Stimulated activated naive B cell treated with anti-CD40 and anti-IgM and Interleukin-4, amounts not matched to agents 10 μg/mL and 1 μg/mL and 100 μg/mL, for 72 hours (primary cell): ENCODE measurements around the gene HIKESHI.
A peak's percentile ranks its signal among the peaks of the same experiment; 100 is the strongest.
"Not testable (repeated sequence)": the region's sequence is repeated elsewhere in the genome, so short reads cannot be mapped to it uniquely, and the experiment has no call there.

Source experiments
- ATAC-seq, 2 donors: fragments of 150-1000 bp; cut with Tn5 transposase; replicated peaks; 2 replicates each; pipeline ENCODE4 v1.10.0; 2021; ENCODE audit warnings: moderate library complexity in 1 of 2
- DNase-seq: peaks from one replicate; pipeline ENCODE4 v3.0.0; 2021
- H3K27ac Mint-ChIP-seq: one replicate; pipeline ENCODE4 v1.8.0; 2022; ENCODE audit warnings: mild to moderate bottlenecking, mixed read lengths
- H3K27me3 Mint-ChIP-seq, 2 donors: one replicate each; pipeline ENCODE4 v1.8.0; 2022; ENCODE audit warnings: mixed read lengths in 2 of 2
- H3K36me3 Mint-ChIP-seq, 2 donors: one replicate each; pipeline ENCODE4 v1.8.0; 2022; ENCODE audit warnings: mixed read lengths in 2 of 2, mild to moderate bottlenecking in 1 of 2
- H3K4me1 Mint-ChIP-seq, 2 donors: one replicate each; pipeline ENCODE4 v1.8.0; 2022; ENCODE audit warnings: mixed read lengths in 2 of 2, mild to moderate bottlenecking in 1 of 2
- H3K4me3 Mint-ChIP-seq, 2 donors: one replicate each; pipeline ENCODE4 v1.8.0; 2022; ENCODE audit warnings: mild to moderate bottlenecking in 2 of 2, mixed read lengths in 2 of 2, moderate library complexity in 1 of 2
- H3K9me3 Mint-ChIP-seq, 2 donors: one replicate each; pipeline ENCODE4 v1.8.0; 2022; ENCODE audit warnings: mixed read lengths in 2 of 2, mild to moderate bottlenecking in 1 of 2

HIKESHI gene

GRCh38 chr11:86278226-86278625, 23.8 kb upstream of the HIKESHI start:
- DNase-seq (no peak), ATAC-seq (no peak)
- Mint-ChIP-seq H3K4me3 (no peak overlapping the region), H3K27me3 (no peaks in the 10 kb centered on the region), H3K4me1 (peaks cover 25 to 40% of the 10 kb centered on the region in 2 donors), H3K27ac (no peak overlapping the region), H3K36me3 (peaks cover 49 to 62% of the 10 kb centered on the region in 2 donors), H3K9me3 (peaks cover 0 to 3% of the 10 kb centered on the region in 2 donors)

GRCh38 chr11:86279747-86280146, 22.3 kb upstream of the HIKESHI start:
- no peak overlapping the region for H3K27ac Mint-ChIP-seq

GRCh38 chr11:86287468-86287796, 14.6 kb upstream of the HIKESHI start:
- DNase-seq, result no peak
- ATAC-seq, result no peak
- Mint-ChIP-seq H3K9me3 (no peaks in the 10 kb centered on the region), H3K36me3 (peaks cover 24 to 33% of the 10 kb centered on the region in 2 donors), H3K27me3 (no peaks in the 10 kb centered on the region), H3K4me1 (peaks cover 24 to 68% of the 10 kb centered on the region in 2 donors), H3K4me3 (peak overlapping the region; percentile 30 to 49), H3K27ac (peak overlapping the region; percentile 88)

More at GRCh38 chr11:86279747-86280146, 22.3 kb upstream of the HIKESHI start:
- no peak overlapping the region for H3K4me3 Mint-ChIP-seq
- peaks cover 47 to 63% of the 10 kb centered on the region in 2 donors for H3K36me3 Mint-ChIP-seq
- peaks cover 0 to 3% of the 10 kb centered on the region in 2 donors for H3K9me3 Mint-ChIP-seq
- H3K4me1 Mint-ChIP-seq, result peaks cover 24 to 44% of the 10 kb centered on the region in 2 donors
- no peaks in the 10 kb centered on the region for H3K27me3 Mint-ChIP-seq
- ATAC-seq, result no peak
- DNase-seq, result no peak

GRCh38 chr11:86288776-86289507, 13.1 kb upstream of the HIKESHI start:
- Mint-ChIP-seq H3K4me3 (peak overlapping the region; percentile 15 to 48), H3K9me3 (no peaks in the 10 kb centered on the region), H3K27ac (peak overlapping the region; percentile 93), H3K4me1 (peaks cover 29 to 74% of the 10 kb centered on the region in 2 donors), H3K27me3 (no peaks in the 10 kb centered on the region), H3K36me3 (peaks cover 16 to 30% of the 10 kb centered on the region in 2 donors)
- DNase-seq, result no peak
- no peak for ATAC-seq

GRCh38 chr11:86289508-86290280, 12.3 kb upstream of the HIKESHI start:
- H3K4me1 Mint-ChIP-seq, result peaks cover 25 to 69% of the 10 kb centered on the region in 2 donors
- H3K36me3 Mint-ChIP-seq, result peaks cover 11 to 22% of the 10 kb centered on the region in 2 donors
- not testable (repeated sequence) for H3K27me3 Mint-ChIP-seq, H3K9me3 Mint-ChIP-seq, DNase-seq, ATAC-seq
- H3K27ac Mint-ChIP-seq, result peak overlapping the region; percentile 93
- H3K4me3 Mint-ChIP-seq, result peak overlapping the region; percentile 15 to 48

GRCh38 chr11:86291466-86292262, 10.4 kb upstream of the HIKESHI start:
- no peak overlapping the region for H3K4me3 Mint-ChIP-seq
- ATAC-seq, result peak; percentile 21 to 26
- peaks cover 5 to 17% of the 10 kb centered on the region in 2 donors for H3K36me3 Mint-ChIP-seq
- H3K27me3 Mint-ChIP-seq, result no peaks in the 10 kb centered on the region
- H3K9me3 Mint-ChIP-seq, result no peaks in the 10 kb centered on the region
- peaks cover 23 to 60% of the 10 kb centered on the region in 2 donors for H3K4me1 Mint-ChIP-seq
- peak; percentile 35 for DNase-seq
- H3K27ac Mint-ChIP-seq, result no peak overlapping the region

GRCh38 chr11:86292912-86293616, 9.0 kb upstream of the HIKESHI start:
- Mint-ChIP-seq H3K4me3 (no peak overlapping the region), H3K27ac (peak overlapping the region; percentile 62), H3K4me1 (peaks cover 17 to 46% of the 10 kb centered on the region in 2 donors), H3K36me3 (peaks cover 5 to 17% of the 10 kb centered on the region in 2 donors), H3K9me3 (no peaks in the 10 kb centered on the region), H3K27me3 (no peaks in the 10 kb centered on the region)
- ATAC-seq (peak; percentile 71 to 81), DNase-seq (peak; percentile 16)

GRCh38 chr11:86294026-86294425, 8.0 kb upstream of the HIKESHI start:
- H3K4me3 Mint-ChIP-seq, result no peak overlapping the region
- peaks cover 5 to 15% of the 10 kb centered on the region in 2 donors for H3K36me3 Mint-ChIP-seq
- no peaks in the 10 kb centered on the region for H3K27me3 Mint-ChIP-seq
- no peaks in the 10 kb centered on the region for H3K9me3 Mint-ChIP-seq
- no peak for DNase-seq
- no peak for ATAC-seq
- H3K27ac Mint-ChIP-seq, result no peak overlapping the region
- H3K4me1 Mint-ChIP-seq, result peaks cover 14 to 37% of the 10 kb centered on the region in 2 donors

- Mint-ChIP-seq H3K36me3 (peaks cover 6 to 8% of the 10 kb centered on the region in 2 donors), H3K27ac (peak overlapping the region; percentile 97), H3K9me3 (no peaks in the 10 kb centered on the region), H3K4me3 (peak overlapping the region; percentile 96 to 99), H3K27me3 (no peaks in the 10 kb centered on the region), H3K4me1 (peaks cover 6 to 14% of the 10 kb centered on the region in 2 donors)
- ATAC-seq, result peak in 1 of 2 donors; percentile 6
- no peak for DNase-seq
Observed at GRCh38 chr11:86301742-86302091, 323 bp upstream of the HIKESHI start.

GRCh38 chr11:86303257-86303656, 1.2 kb downstream of the HIKESHI start:
- Mint-ChIP-seq H3K9me3 (no peaks in the 10 kb centered on the region), H3K4me1 (peaks cover 6 to 14% of the 10 kb centered on the region in 2 donors), H3K27me3 (no peaks in the 10 kb centered on the region), H3K36me3 (peaks cover 7 to 8% of the 10 kb centered on the region in 2 donors), H3K27ac (peak overlapping the region; percentile 56), H3K4me3 (peak overlapping the region; percentile 96 to 99)
- DNase-seq, result no peak
- ATAC-seq, result no peak

- DNase-seq, ATAC-seq, H3K4me3 Mint-ChIP-seq, H3K27me3 Mint-ChIP-seq, H3K9me3 Mint-ChIP-seq, H3K27ac Mint-ChIP-seq: not testable (repeated sequence)
- Mint-ChIP-seq H3K36me3 (peaks cover 30 to 46% of the 10 kb centered on the region in 2 donors), H3K4me1 (peaks cover 6 to 27% of the 10 kb centered on the region in 2 donors)
Observed at GRCh38 chr11:86308710-86309109, 6.7 kb downstream of the HIKESHI start.

- no peak for DNase-seq
- H3K36me3 Mint-ChIP-seq, result peaks cover 46 to 60% of the 10 kb centered on the region in 2 donors
- no peak overlapping the region for H3K27ac Mint-ChIP-seq
- H3K27me3 Mint-ChIP-seq, result no peaks in the 10 kb centered on the region
- peaks cover 6 to 21% of the 10 kb centered on the region in 2 donors for H3K4me1 Mint-ChIP-seq
- H3K9me3 Mint-ChIP-seq, result peaks cover 0 to 2% of the 10 kb centered on the region in 2 donors
- no peak for ATAC-seq
- H3K4me3 Mint-ChIP-seq, result no peak overlapping the region
Observed at GRCh38 chr11:86313793-86314192, 11.8 kb downstream of the HIKESHI start.

- Mint-ChIP-seq H3K4me1 (peaks cover 6 to 16% of the 10 kb centered on the region in 2 donors), H3K9me3 (peaks cover 0 to 2% of the 10 kb centered on the region in 2 donors), H3K27ac (no peak overlapping the region), H3K27me3 (no peaks in the 10 kb centered on the region), H3K4me3 (no peak overlapping the region), H3K36me3 (peaks cover 42 to 55% of the 10 kb centered on the region in 2 donors)
- DNase-seq, result no peak
- no peak for ATAC-seq
Observed at GRCh38 chr11:86314636-86315035, 12.6 kb downstream of the HIKESHI start.
